Measurements from ENCODE around the gene ZNF580. TPM values are rescaled to one million over a fixed set of nuclear protein-coding genes. Genes with fewer than 3 reads are reported as not detected.
A peak's percentile ranks its signal among the peaks of the same experiment; 100 is the strongest.

The ZNF580 gene
- total and polyA plus RNA-seq, 2 of the 13 experiments (the other 11 are each of a cell fraction or from before 2014, with no cell fraction given), result 4.4 to 6.0 TPM

- peak; percentile 75 for TF ChIP-seq PATZ1 (CRISPR knock-in tag; IDR thresholded peaks at IDR 0.05)
- TF ChIP-seq ZBTB2 (CRISPR knock-in tag; IDR thresholded peaks at IDR 0.05; ENCODE audit: low read depth), result peak; percentile 98
- TF ChIP-seq GABPA (IDR thresholded peaks at IDR 0.05; ENCODE audit: low read depth, low read length), result peak; percentile 87
- peak; percentile 87 for TF ChIP-seq GABPA (CRISPR knock-in tag; IDR thresholded peaks at IDR 0.05; ENCODE audit: low read depth)
- peak; percentile 64 for TF ChIP-seq POLR2AphosphoS5 (IDR thresholded peaks at IDR 0.05; ENCODE audit: low read depth, low read length)
- TF ChIP-seq HCFC1 (IDR thresholded peaks at IDR 0.05; ENCODE audit: low read depth, low read length), result peak; percentile 42; the same call in 1 of the 2 replicates
- no peak for TF ChIP-seq ZNF282 (IDR thresholded peaks at IDR 0.05; ENCODE audit: partially characterized antibody)
- peak; percentile 42 for TF ChIP-seq ZBTB14 (CRISPR knock-in tag; IDR thresholded peaks at IDR 0.05)
- TF ChIP-seq FUBP1 (CRISPR knock-in tag; IDR thresholded peaks at IDR 0.05; ENCODE audit: borderline replicate concordance), result no peak
- TF ChIP-seq HDAC6 (IDR thresholded peaks at IDR 0.05; ENCODE audit: low read depth, low read length), result no peak
- TF ChIP-seq ZBTB40 (IDR thresholded peaks at IDR 0.05), result peak; percentile 38; the same call in 1 of the 2 replicates
- TF ChIP-seq ZBTB40 (CRISPR knock-in tag; IDR thresholded peaks at IDR 0.05), result no peak
- TF ChIP-seq FOXO1 (CRISPR knock-in tag; IDR thresholded peaks at IDR 0.05), result peak; percentile 47; the same call in 1 of the 2 replicates
Measured at GRCh38 chr19:55605207-55605636, 35.6 kb upstream of the ZNF580 start (continued).
